Activated naive CD4-positive, alpha-beta T cell treated with anti-CD3 and anti-CD28 coated beads for 36 hours (primary cell): ENCODE data around the gene GAS7. TPM values are rescaled to one million over a fixed set of nuclear protein-coding genes. Genes with fewer than 3 reads are reported as not detected.

Experiments
- CTCF ChIA-PET: fragments of 350-600 bp; sonication (Branson Sonifier 250); formaldehyde crosslinking; loops from one replicate; lab custom pipeline; 2021; ENCODE audit warnings: antibody characterized with exemption; lab: Charles Lee
- DNase-seq: peaks from one replicate; pipeline ENCODE4 v3.0.0-alpha.2; 2020
- H3K27ac Mint-ChIP-seq: one replicate; pipeline ENCODE4 v1.8.0; 2021; ENCODE audit warnings: mild to moderate bottlenecking, mixed read lengths
- H3K27me3 Mint-ChIP-seq: one replicate; pipeline ENCODE4 v1.8.0; 2021; ENCODE audit warnings: low read depth, mixed read lengths
- H3K36me3 Mint-ChIP-seq: one replicate; pipeline ENCODE4 v1.8.0; 2021; ENCODE audit warnings: low read depth, mixed read lengths
- H3K4me1 Mint-ChIP-seq: one replicate; pipeline ENCODE4 v1.8.0; 2021; ENCODE audit warnings: low read depth, mixed read lengths
- H3K4me3 Mint-ChIP-seq: one replicate; pipeline ENCODE4 v1.8.0; 2021; ENCODE audit warnings: mild to moderate bottlenecking, moderate library complexity, mixed read lengths
- H3K9me3 Mint-ChIP-seq: one replicate; pipeline ENCODE4 v1.8.0; 2021; ENCODE audit warnings: mixed read lengths
- intact Hi-C: fragments of 100-400 bp; cut with micrococcal nuclease; formaldehyde crosslinking; loops from one replicate; pipeline ENCODE4 v1.15.1; 2023
- total RNA-seq, 2 experiments: library from RNA; stranded (reverse); gene quantifications; one replicate each; pipeline ENCODE4 v1.2.3, GENCODE V29; 2021

The GAS7 gene
- total RNA-seq, 2 experiments from 2014 or later: 0.31 to 0.52 TPM

GRCh38 chr17:9917131-9917530 is 281.3 kb downstream of the GAS7 start:
- Mint-ChIP-seq H3K27me3 (no peaks in the 10 kb centered on the region), H3K4me1 (no peaks in the 10 kb centered on the region), H3K9me3 (no peaks in the 10 kb centered on the region), H3K27ac (no peak overlapping the region), H3K4me3 (no peak overlapping the region), H3K36me3 (no peaks in the 10 kb centered on the region)
- CTCF ChIA-PET: interaction anchor here (0.6 kb wide), 1 partner anchor 10 kb away, joined by 3 read pairs; no protein-coding TSS in a partner anchor
- intact Hi-C loops: no loop called here
- no peak for DNase-seq

- Mint-ChIP-seq H3K36me3 (no peaks in the 10 kb centered on the region), H3K4me3 (no peak overlapping the region), H3K27ac (no peak overlapping the region), H3K9me3 (no peaks in the 10 kb centered on the region), H3K27me3 (no peaks in the 10 kb centered on the region), H3K4me1 (no peaks in the 10 kb centered on the region)
- intact Hi-C loops: no loop called here
- no peak for DNase-seq
- CTCF ChIA-PET: no interaction called here
These were observed 282.3 kb downstream of the GAS7 start for GRCh38 chr17:9916108-9916507.

GRCh38 chr17:9913476-9913875 is 284.9 kb downstream of the GAS7 start:
- H3K9me3 Mint-ChIP-seq: no peaks in the 10 kb centered on the region
- H3K36me3 Mint-ChIP-seq: no peaks in the 10 kb centered on the region
- no peak overlapping the region for H3K4me3 Mint-ChIP-seq
- peaks cover 3% of the 10 kb centered on the region for H3K27me3 Mint-ChIP-seq
- DNase-seq: no peak
- intact Hi-C loops: no loop called here
- H3K4me1 Mint-ChIP-seq: no peaks in the 10 kb centered on the region
- H3K27ac Mint-ChIP-seq: no peak overlapping the region
- CTCF ChIA-PET: no interaction called here

- peaks cover 3% of the 10 kb centered on the region for H3K27me3 Mint-ChIP-seq
- no peaks in the 10 kb centered on the region for H3K4me1 Mint-ChIP-seq
- CTCF ChIA-PET: no interaction called here
- intact Hi-C loops: no loop called here
- no peak overlapping the region for H3K4me3 Mint-ChIP-seq
- DNase-seq: no peak
- H3K36me3 Mint-ChIP-seq: no peaks in the 10 kb centered on the region
- H3K27ac Mint-ChIP-seq: no peak overlapping the region
- H3K9me3 Mint-ChIP-seq: no peaks in the 10 kb centered on the region
These were observed 286.0 kb downstream of the GAS7 start for GRCh38 chr17:9912121-9913099.

- DNase-seq: no peak
- Mint-ChIP-seq H3K4me3 (no peak overlapping the region), H3K27me3 (peaks cover 3% of the 10 kb centered on the region), H3K27ac (no peak overlapping the region), H3K9me3 (no peaks in the 10 kb centered on the region), H3K4me1 (no peaks in the 10 kb centered on the region), H3K36me3 (no peaks in the 10 kb centered on the region)
- intact Hi-C loops: no loop called here
- CTCF ChIA-PET: no interaction called here
These were observed 287.3 kb downstream of the GAS7 start for GRCh38 chr17:9911089-9911488.

GRCh38 chr17:9908649-9909042 is 289.8 kb downstream of the GAS7 start:
- H3K27me3 Mint-ChIP-seq: peaks cover 3% of the 10 kb centered on the region
- H3K36me3 Mint-ChIP-seq: no peaks in the 10 kb centered on the region
- H3K4me3 Mint-ChIP-seq: no peak overlapping the region
- intact Hi-C loops: no loop called here
- CTCF ChIA-PET: no interaction called here
- DNase-seq: no peak
- no peaks in the 10 kb centered on the region for H3K9me3 Mint-ChIP-seq
- no peak overlapping the region for H3K27ac Mint-ChIP-seq
- H3K4me1 Mint-ChIP-seq: no peaks in the 10 kb centered on the region

GRCh38 chr17:9907883-9908648 is 290.3 kb downstream of the GAS7 start:
- Mint-ChIP-seq H3K27me3 (peaks cover 3% of the 10 kb centered on the region), H3K4me3 (no peak overlapping the region), H3K36me3 (no peaks in the 10 kb centered on the region), H3K27ac (no peak overlapping the region), H3K4me1 (no peaks in the 10 kb centered on the region), H3K9me3 (no peaks in the 10 kb centered on the region)
- CTCF ChIA-PET: interaction anchor here (0.7 kb wide), 1 partner anchor 9 kb away, joined by 3 read pairs; no protein-coding TSS in a partner anchor
- DNase-seq: no peak
- intact Hi-C loops: no loop called here

DNA sequence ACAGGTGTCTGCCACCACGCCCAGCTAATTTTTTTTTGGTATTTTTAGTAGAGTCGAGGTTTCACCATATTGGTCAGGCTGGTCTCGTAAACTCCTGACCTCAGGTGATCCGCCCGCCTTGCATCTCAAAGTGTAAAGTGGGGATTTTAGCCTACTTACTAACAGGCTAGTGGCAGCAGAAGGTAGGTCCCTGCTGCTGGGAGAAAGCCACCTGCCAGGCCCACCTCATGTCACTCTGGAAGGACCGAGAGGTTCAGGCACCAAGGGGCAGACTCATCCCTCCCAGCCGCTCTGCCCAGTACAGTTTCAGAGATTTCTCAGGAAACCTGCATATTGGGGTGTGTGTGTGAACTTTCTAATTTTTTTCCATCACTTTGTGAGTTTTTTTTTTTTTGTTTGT is 291.3 kb downstream of the GAS7 start:
- Mint-ChIP-seq H3K4me3 (no peak overlapping the region), H3K4me1 (no peaks in the 10 kb centered on the region), H3K27me3 (peaks cover 3% of the 10 kb centered on the region), H3K9me3 (no peaks in the 10 kb centered on the region), H3K36me3 (no peaks in the 10 kb centered on the region), H3K27ac (no peak overlapping the region)
- DNase-seq: no peak
- intact Hi-C loops: no loop called here
- CTCF ChIA-PET: interaction anchor here (0.7 kb wide), 1 partner anchor 10 kb away, joined by 3 read pairs; no protein-coding TSS in a partner anchor

DNA sequence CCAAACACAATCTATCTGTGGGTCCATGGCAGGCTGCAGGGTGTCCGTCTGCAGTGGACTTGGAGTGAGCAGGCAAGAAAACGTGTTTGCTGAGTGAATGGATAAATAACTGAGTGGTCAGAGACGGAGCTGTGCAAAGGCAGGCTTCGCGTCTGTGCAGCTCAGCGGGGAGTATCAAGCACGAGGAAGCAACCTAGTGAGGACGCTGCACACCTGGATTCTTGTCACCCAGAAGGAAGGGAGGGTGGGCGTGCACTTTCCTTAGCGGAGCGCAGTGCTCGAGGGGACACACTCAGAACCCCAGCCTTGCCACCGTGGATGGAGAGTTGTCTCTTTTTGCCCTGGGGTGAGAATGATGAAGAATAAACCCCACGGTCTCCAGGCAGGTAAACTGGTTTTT is 291.8 kb downstream of the GAS7 start:
- no peaks in the 10 kb centered on the region for H3K36me3 Mint-ChIP-seq
- H3K27me3 Mint-ChIP-seq: peaks cover 3% of the 10 kb centered on the region
- no peaks in the 10 kb centered on the region for H3K4me1 Mint-ChIP-seq
- no peak overlapping the region for H3K4me3 Mint-ChIP-seq
- CTCF ChIA-PET: no interaction called here
- H3K9me3 Mint-ChIP-seq: no peaks in the 10 kb centered on the region
- no peak overlapping the region for H3K27ac Mint-ChIP-seq
- intact Hi-C loops: no loop called here
- no peak for DNase-seq

DNA sequence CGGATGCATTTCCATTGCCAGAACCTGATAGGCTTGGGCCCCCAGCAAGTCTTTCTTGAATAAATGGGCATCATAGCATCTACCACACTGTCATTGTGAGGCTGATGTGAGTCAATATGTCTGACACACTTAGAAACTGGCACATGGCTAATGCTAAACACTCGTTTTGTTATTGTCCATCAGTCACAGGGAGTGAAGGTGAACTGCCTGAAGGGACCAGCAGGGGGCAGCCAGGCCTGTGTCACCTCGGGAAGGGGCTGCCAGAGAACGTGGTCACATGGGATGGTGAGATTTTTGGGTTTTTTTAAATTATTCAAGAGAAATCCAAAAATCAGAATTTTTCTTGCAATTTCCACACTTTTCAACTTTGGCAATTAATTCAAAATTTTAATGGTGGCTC is 292.5 kb downstream of the GAS7 start:
- no peaks in the 10 kb centered on the region for H3K9me3 Mint-ChIP-seq
- peaks cover 3% of the 10 kb centered on the region for H3K27me3 Mint-ChIP-seq
- no peak overlapping the region for H3K4me3 Mint-ChIP-seq
- no peaks in the 10 kb centered on the region for H3K4me1 Mint-ChIP-seq
- intact Hi-C loops: no loop called here
- no peak overlapping the region for H3K27ac Mint-ChIP-seq
- peak; percentile 34 for DNase-seq
- CTCF ChIA-PET: no interaction called here
- no peaks in the 10 kb centered on the region for H3K36me3 Mint-ChIP-seq

GRCh38 chr17:9905078-9905415 is 293.4 kb downstream of the GAS7 start, which contains the start of gene RCVRN:
RCVRN (minus strand) TSS chr17:9905271; CDS start chr17:9905180, 91 bp downstream.
- H3K36me3 Mint-ChIP-seq: no peaks in the 10 kb centered on the region
- no peak within 1 kb of the TSS for H3K27ac Mint-ChIP-seq
- intact Hi-C loops: no loop called here
- no peak within 1 kb of the TSS for H3K4me3 Mint-ChIP-seq
- H3K9me3 Mint-ChIP-seq: no peaks in the 10 kb centered on the region
- H3K4me1 Mint-ChIP-seq: no peaks in the 10 kb centered on the region
- H3K27me3 Mint-ChIP-seq: peaks cover 4% of the 10 kb centered on the region
- DNase-seq: no peak
- CTCF ChIA-PET: no interaction called here

GRCh38 chr17:9904277-9905077 is 293.9 kb downstream of the GAS7 start:
- Mint-ChIP-seq H3K4me1 (no peaks in the 10 kb centered on the region), H3K36me3 (no peaks in the 10 kb centered on the region), H3K27me3 (peaks cover 4% of the 10 kb centered on the region), H3K9me3 (no peaks in the 10 kb centered on the region), H3K27ac (no peak overlapping the region), H3K4me3 (no peak overlapping the region)
- CTCF ChIA-PET: no interaction called here
- intact Hi-C loops: no loop called here
- DNase-seq: no peak
